ENCODE data around the gene SUN5.

Gene SUN5

GRCh38 chr20:32987044-32987825 lies 17.0 kb downstream of the SUN5 start:
- no peak overlapping the region for H3K4me3 ChIP-seq (ENCODE audit: low read depth, low read length)
- TF ChIP-seq CTCF (IDR thresholded peaks at IDR 0.05; ENCODE audit: low read depth, low read length, missing control alignments) = no peak
- no peak for DNase-seq (ENCODE audit: low read depth)
- in situ Hi-C loops (cut with HindIII; ENCODE audit: low sequenced_read_pairs) = no loop called here

GRCh38 chr20:32986331-32986966 lies 17.8 kb downstream of the SUN5 start:
- no peak for DNase-seq (ENCODE audit: low read depth)
- in situ Hi-C loops (cut with HindIII; ENCODE audit: low sequenced_read_pairs) = no loop called here
- TF ChIP-seq CTCF (IDR thresholded peaks at IDR 0.05; ENCODE audit: low read depth, low read length, missing control alignments) = no peak
- H3K4me3 ChIP-seq (ENCODE audit: low read depth, low read length) = no peak overlapping the region

- in situ Hi-C loops (cut with HindIII; ENCODE audit: low sequenced_read_pairs) = no loop called here
- DNase-seq (ENCODE audit: low read depth) = no peak
- no peak for TF ChIP-seq CTCF (IDR thresholded peaks at IDR 0.05; ENCODE audit: low read depth, low read length, missing control alignments)
- H3K4me3 ChIP-seq (ENCODE audit: low read depth, low read length) = no peak overlapping the region
Observed at GRCh38 chr20:32985596-32985995, 18.6 kb downstream of the SUN5 start.

- in situ Hi-C loops (cut with HindIII; ENCODE audit: low sequenced_read_pairs) = no loop called here
- no peak for TF ChIP-seq CTCF (IDR thresholded peaks at IDR 0.05; ENCODE audit: low read depth, low read length, missing control alignments)
- DNase-seq (ENCODE audit: low read depth) = no peak
- H3K4me3 ChIP-seq (ENCODE audit: low read depth, low read length) = no peak overlapping the region
Observed at GRCh38 chr20:32984631-32985354, 19.4 kb downstream of the SUN5 start.

- no peak overlapping the region for H3K4me3 ChIP-seq (ENCODE audit: low read depth, low read length)
- in situ Hi-C loops (cut with HindIII; ENCODE audit: low sequenced_read_pairs) = no loop called here
- no peak for DNase-seq (ENCODE audit: low read depth)
- no peak for TF ChIP-seq CTCF (IDR thresholded peaks at IDR 0.05; ENCODE audit: low read depth, low read length, missing control alignments)
Observed at GRCh38 chr20:32984196-32984595, 20.0 kb downstream of the SUN5 start.

GRCh38 chr20:32983459-32984112 lies 20.6 kb downstream of the SUN5 start:
- TF ChIP-seq CTCF (IDR thresholded peaks at IDR 0.05; ENCODE audit: low read depth, low read length, missing control alignments) = no peak
- DNase-seq (ENCODE audit: low read depth) = no peak
- H3K4me3 ChIP-seq (ENCODE audit: low read depth, low read length) = no peak overlapping the region
- in situ Hi-C loops (cut with HindIII; ENCODE audit: low sequenced_read_pairs) = no loop called here
